Esophagus muscularis mucosa (tissue), 4 donors: ENCODE data around the gene PKHD1.

Experiments used
- CTCF ChIP-seq, 3 experiments: fragments of 200-600 bp in 2 of 3; fragments of 450-650 bp in 1 of 3; sonication (generic) in 2 of 3; IDR thresholded peaks; one replicate each; pipeline ENCODE4 v1.5.1; 2017 to 2019; ENCODE audit warnings: antibody characterized with exemption in 3 of 3, mild to moderate bottlenecking in 2 of 3, moderate library complexity in 1 of 3
- EP300 ChIP-seq: sonication (generic); formaldehyde crosslinking; IDR thresholded peaks from one replicate; pipeline ENCODE4 v1.6.1; 2017; ENCODE audit warnings: antibody characterized with exemption
- POLR2A ChIP-seq: fragments of 450-650 bp; IDR thresholded peaks from one replicate; pipeline ENCODE4 v1.6.1; 2017; ENCODE audit warnings: antibody characterized with exemption, moderate library complexity, mild to moderate bottlenecking, low read depth
- POLR2AphosphoS5 ChIP-seq, 2 donors: sonication (generic); formaldehyde crosslinking; IDR thresholded peaks; one replicate each; pipeline ENCODE4 v1.6.1; 2017; ENCODE audit warnings: antibody characterized with exemption in 2 of 2

- TF ChIP-seq CTCF (IDR thresholded peaks at IDR 0.05) (no peak), POLR2AphosphoS5 (IDR thresholded peaks at IDR 0.05) (no peak), POLR2A (no peak), EP300 (no peak)
Measured at GRCh38 chr6:51813904-51814303, 273.5 kb downstream of the PKHD1 start.
